Erythroblast (primary cell): ENCODE data around the gene PTPN13.

Source experiments
- DNase-seq, 2 experiments: peaks; one replicate each; lab custom pipeline; 2025; lab: John Stamatoyannopoulos, UW
- GATA1 ChIP-seq: IDR thresholded peaks from 2 replicates; pipeline ENCODE4 v1.6.1; 2011; ENCODE audit warnings: low read depth, mild to moderate bottlenecking, control low read depth, low read length, moderate library complexity
- POLR2A ChIP-seq: IDR thresholded peaks from 2 replicates; pipeline ENCODE4 v1.6.1; 2011; ENCODE audit warnings: mild to moderate bottlenecking, low read length

The PTPN13 gene

GRCh38 chr4:86593688-86594558 lies at the start of gene PTPN13:
PTPN13 (plus strand) TSS chr4:86594315; CDS start chr4:86635257, 40,942 bp downstream.
- DNase-seq = peak; percentile 97 to 98
- TF ChIP-seq GATA1 (no peak), POLR2A (no peak)

- no peak for DNase-seq
- TF ChIP-seq POLR2A = no peak
- TF ChIP-seq GATA1 = no peak
These were observed 47.0 kb upstream of the PTPN13 start for GRCh38 chr4:86547140-86547539.

- no peak for DNase-seq
- TF ChIP-seq POLR2A (no peak), GATA1 (no peak)
These were observed 44.8 kb upstream of the PTPN13 start for GRCh38 chr4:86549163-86549788.

- no peak for DNase-seq
- TF ChIP-seq GATA1 = no peak
These were observed 42.7 kb upstream of the PTPN13 start for GRCh38 chr4:86551387-86551786.

GRCh38 chr4:86554646-86555045 lies 39.5 kb upstream of the PTPN13 start:
- TF ChIP-seq POLR2A (no peak), GATA1 (no peak)
- DNase-seq = no peak

- no peak for DNase-seq
- TF ChIP-seq GATA1 (no peak), POLR2A (no peak)
These were observed 37.2 kb upstream of the PTPN13 start for GRCh38 chr4:86556791-86557415.

GRCh38 chr4:86557526-86557925 lies 36.6 kb upstream of the PTPN13 start:
- TF ChIP-seq POLR2A (no peak), GATA1 (no peak)
- DNase-seq = no peak

- no peak for DNase-seq
- TF ChIP-seq GATA1 = no peak
- TF ChIP-seq POLR2A = no peak
These were observed 35.9 kb upstream of the PTPN13 start for GRCh38 chr4:86558258-86558657.

GRCh38 chr4:86558797-86559196 lies 35.3 kb upstream of the PTPN13 start:
- TF ChIP-seq GATA1 (no peak), POLR2A (no peak)
- no peak for DNase-seq

GRCh38 chr4:86560447-86560846 lies 33.7 kb upstream of the PTPN13 start:
- TF ChIP-seq POLR2A (no peak), GATA1 (no peak)
- no peak for DNase-seq

GRCh38 chr4:86561256-86561655 lies 32.9 kb upstream of the PTPN13 start:
- TF ChIP-seq GATA1 = no peak
- TF ChIP-seq POLR2A = no peak
- no peak for DNase-seq

- TF ChIP-seq POLR2A (no peak), GATA1 (no peak)
- DNase-seq = no peak
These were observed 30.7 kb upstream of the PTPN13 start for GRCh38 chr4:86563416-86563815.

GRCh38 chr4:86564795-86565194 lies 29.3 kb upstream of the PTPN13 start:
- peak; percentile 31 to 71 for DNase-seq
- TF ChIP-seq POLR2A = no peak
- no peak for TF ChIP-seq GATA1

GRCh38 chr4:86565651-86566050 lies 28.5 kb upstream of the PTPN13 start:
- TF ChIP-seq POLR2A (no peak), GATA1 (no peak)
- peak in 1 of 2 experiments; percentile 5 for DNase-seq
